Endometrial microvascular endothelial cells (primary cell): Measurements from ENCODE around the gene MYADM. TPM values are rescaled to one million over a fixed set of nuclear protein-coding genes. Genes with fewer than 3 reads are reported as not detected.

Source experiments
- in situ Hi-C: cut with HindIII; loops from 2 replicates; pipeline ENCODE4 v1.10.0; 2017; ENCODE audit warnings: low sequenced_read_pairs, low pct_unique_long_range_greater_than_20kb; ENCODE audit errors: inconsistent ontology term
- total RNA-seq: library from RNA; depleted of rRNA; stranded (reverse); fragments of >200 nt; gene quantifications from one replicate; pipeline ENCODE4 v1.2.3, GENCODE V29; 2015; ENCODE audit errors: inconsistent ontology term

MYADM gene
- total RNA-seq, 1 donor from 2014 or later: 60.7 TPM

- in situ Hi-C loops: no loop called here
Observed at GRCh38 chr19:53881482-53882390, 14.1 kb downstream of the MYADM start, which contains the start of gene PRKCG. TSS of gene PRKCG (plus strand) at chr19:53882197. CDS start at chr19:53882495, 298 bp downstream.

GRCh38 chr19:53882391-53883050 is 14.8 kb downstream of the MYADM start:
- in situ Hi-C loops: no loop called here

- in situ Hi-C loops: no loop called here
Observed at GRCh38 chr19:53883231-53883661, 15.6 kb downstream of the MYADM start.

GRCh38 chr19:53883741-53884140 is 16.1 kb downstream of the MYADM start:
- in situ Hi-C loops: no loop called here

- in situ Hi-C loops: no loop called here
Observed at GRCh38 chr19:53884256-53884655, 16.6 kb downstream of the MYADM start.

- in situ Hi-C loops: no loop called here
Observed at GRCh38 chr19:53885036-53885435, 17.4 kb downstream of the MYADM start.

- in situ Hi-C loops: no loop called here
Observed at GRCh38 chr19:53892301-53892980, 24.8 kb downstream of the MYADM start.

GRCh38 chr19:53892981-53893325 is 25.3 kb downstream of the MYADM start:
- in situ Hi-C loops: no loop called here

GRCh38 chr19:53894707-53895106 is 27.0 kb downstream of the MYADM start:
- in situ Hi-C loops: no loop called here

- in situ Hi-C loops: no loop called here
Observed at GRCh38 chr19:53896682-53897081, 29.0 kb downstream of the MYADM start.

GRCh38 chr19:53897459-53897858 is 29.8 kb downstream of the MYADM start:
- in situ Hi-C loops: no loop called here

GRCh38 chr19:53898166-53898565 is 30.5 kb downstream of the MYADM start:
- in situ Hi-C loops: no loop called here

- in situ Hi-C loops: no loop called here
Observed at GRCh38 chr19:53898636-53899341, 31.1 kb downstream of the MYADM start.

GRCh38 chr19:53900191-53900860 is 32.6 kb downstream of the MYADM start:
- in situ Hi-C loops: loop anchor here (10.0 to 25.0 kb wide), 2 partner anchors 54 to 137 kb away; no protein-coding TSS in a partner anchor

- in situ Hi-C loops: loop anchor here (10.0 to 25.0 kb wide), 2 partner anchors 52 to 134 kb away; no protein-coding TSS in a partner anchor
Observed at GRCh38 chr19:53903055-53903680, 35.5 kb downstream of the MYADM start.

- in situ Hi-C loops: loop anchor here (10.0 to 25.0 kb wide), 2 partner anchors 50 to 132 kb away; no protein-coding TSS in a partner anchor
Observed at GRCh38 chr19:53904909-53905308, 37.2 kb downstream of the MYADM start.

GRCh38 chr19:53905787-53906186 is 38.1 kb downstream of the MYADM start:
- in situ Hi-C loops: loop anchor here (10.0 to 25.0 kb wide), 2 partner anchors 49 to 132 kb away; no protein-coding TSS in a partner anchor
